GM19099 (cell line): ENCODE data around the gene PRM1.

Experiments
- POLR2A ChIP-seq: IDR thresholded peaks from 3 replicates; pipeline ENCODE4 v1.6.1; 2011; ENCODE audit warnings: low read depth; ENCODE audit not compliant: insufficient read length; ENCODE audit errors: extremely low read depth

Gene PRM1

DNA sequence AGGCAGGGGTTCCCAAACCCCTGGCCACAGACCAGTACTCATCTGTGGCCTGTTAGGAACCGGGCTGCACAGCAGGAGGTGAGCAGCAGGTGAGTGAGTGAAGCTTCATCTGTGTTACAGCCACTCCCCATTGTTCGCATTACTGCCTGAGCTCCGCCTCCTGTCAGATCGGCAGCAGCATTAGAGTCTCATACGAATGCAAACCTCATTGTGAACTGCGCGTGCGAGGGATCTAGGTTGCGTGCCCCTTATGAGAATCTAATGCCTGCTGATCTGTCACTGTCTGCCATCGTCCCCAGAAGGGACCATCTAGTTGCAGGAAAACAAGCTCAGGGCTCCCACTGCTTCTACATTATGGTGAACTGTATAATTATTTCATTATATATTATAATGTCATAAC, 39.0 kb upstream of the PRM1 start:
- TF ChIP-seq POLR2A: no peak

DNA sequence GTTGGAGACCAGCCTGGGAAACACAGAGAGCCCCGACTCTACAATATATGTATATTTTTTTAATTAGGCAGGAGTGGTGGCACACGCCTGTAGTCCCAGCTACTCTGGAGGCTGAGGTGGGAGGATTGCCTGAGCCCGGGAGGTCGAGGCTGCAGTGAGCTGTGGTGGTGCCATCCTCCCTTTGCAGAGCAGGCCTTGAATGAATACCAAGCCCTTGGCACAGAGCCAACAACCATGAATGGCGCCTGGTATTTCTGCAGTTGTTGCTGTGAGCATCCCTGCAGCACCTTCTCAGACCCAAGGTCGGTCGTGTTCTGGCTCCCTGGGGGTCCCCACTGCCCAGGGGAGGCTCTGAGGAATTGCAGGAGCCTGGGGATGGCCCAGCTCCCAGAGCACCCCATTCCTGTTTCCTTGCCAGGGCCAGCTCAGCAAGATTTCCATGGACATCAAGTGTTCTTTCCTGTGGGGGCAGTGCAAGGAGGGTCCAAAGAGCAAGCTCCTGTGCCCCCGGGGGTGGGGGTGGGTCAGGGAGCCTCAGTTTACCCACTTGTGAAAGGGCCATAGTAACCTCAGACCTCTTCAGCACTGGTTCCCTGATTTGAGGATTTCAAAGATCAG, 38.5 kb upstream of the PRM1 start:
- TF ChIP-seq POLR2A: no peak

DNA sequence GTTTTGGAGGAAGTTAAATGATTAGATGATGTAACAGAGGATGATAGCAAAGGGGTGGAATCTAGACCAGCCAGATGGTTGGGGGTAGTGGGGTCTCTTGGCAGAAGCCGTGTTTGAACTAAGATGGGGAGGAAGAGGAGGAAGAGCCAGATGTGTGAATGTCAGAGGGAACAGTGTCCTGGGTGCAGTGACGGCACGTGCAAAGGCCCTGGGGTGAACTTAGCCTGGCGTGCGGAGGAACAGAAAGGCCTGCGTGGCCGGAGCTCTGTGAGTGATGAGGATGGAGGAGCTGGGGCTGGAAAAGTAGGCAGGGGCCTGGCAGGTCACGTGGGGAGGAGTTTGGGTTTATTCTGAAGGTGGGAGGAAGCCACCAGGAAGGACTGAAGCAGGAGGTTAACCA, 37.7 kb upstream of the PRM1 start:
- no peak for TF ChIP-seq POLR2A

DNA sequence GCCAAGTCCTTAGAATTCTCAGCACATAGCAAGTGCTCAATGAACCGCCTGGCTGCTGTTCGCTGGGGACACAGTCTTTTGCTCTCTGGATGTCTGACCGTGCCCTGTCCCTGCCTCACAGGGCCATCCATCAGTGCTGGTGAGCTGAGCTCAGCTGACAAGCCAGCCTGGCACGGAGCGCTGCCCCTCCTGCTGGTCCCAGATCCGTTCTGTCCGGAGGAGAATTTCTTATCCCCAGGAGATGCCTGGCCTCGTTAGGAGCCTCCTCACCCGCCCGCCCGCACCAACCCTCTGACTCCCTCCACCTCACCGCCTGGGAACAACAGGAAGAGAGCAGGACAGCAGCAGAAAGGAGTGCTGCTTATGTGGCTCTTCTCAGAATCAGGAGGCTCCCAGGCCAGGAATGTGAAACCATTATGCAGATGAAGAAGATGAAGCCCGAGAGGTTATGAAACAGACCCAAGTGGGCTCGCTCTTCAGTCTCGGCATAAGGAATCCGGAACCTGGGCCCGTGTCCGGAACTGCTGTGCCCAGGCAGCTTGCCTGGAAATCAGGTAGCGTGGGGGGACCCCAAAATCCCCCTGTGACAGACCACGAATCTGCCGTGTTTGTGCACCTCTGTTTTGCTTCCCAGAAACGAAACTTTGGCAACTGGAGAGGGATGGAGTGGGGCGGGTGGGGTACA, 35.3 kb upstream of the PRM1 start:
- TF ChIP-seq POLR2A: no peak

DNA sequence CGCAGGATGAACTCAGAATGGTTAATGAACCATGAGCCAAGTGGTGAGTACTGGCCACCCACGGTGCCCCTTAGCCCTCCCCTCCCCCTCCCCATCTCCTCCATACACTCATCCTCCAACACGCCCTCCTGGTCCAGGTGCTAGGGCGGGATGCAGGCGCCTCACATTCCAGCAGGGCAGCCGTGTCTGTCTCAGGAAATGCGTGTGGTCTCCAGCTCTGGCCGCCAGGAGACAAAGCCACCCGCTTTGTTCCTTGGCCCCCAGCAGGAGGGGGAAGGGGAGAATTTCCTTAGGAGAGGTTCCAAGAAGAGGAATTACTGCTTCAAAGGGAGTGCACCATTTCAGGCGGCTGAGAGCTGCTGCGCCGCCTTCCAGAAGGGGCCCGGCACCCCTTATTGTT, 34.4 kb upstream of the PRM1 start:
- no peak for TF ChIP-seq POLR2A

DNA sequence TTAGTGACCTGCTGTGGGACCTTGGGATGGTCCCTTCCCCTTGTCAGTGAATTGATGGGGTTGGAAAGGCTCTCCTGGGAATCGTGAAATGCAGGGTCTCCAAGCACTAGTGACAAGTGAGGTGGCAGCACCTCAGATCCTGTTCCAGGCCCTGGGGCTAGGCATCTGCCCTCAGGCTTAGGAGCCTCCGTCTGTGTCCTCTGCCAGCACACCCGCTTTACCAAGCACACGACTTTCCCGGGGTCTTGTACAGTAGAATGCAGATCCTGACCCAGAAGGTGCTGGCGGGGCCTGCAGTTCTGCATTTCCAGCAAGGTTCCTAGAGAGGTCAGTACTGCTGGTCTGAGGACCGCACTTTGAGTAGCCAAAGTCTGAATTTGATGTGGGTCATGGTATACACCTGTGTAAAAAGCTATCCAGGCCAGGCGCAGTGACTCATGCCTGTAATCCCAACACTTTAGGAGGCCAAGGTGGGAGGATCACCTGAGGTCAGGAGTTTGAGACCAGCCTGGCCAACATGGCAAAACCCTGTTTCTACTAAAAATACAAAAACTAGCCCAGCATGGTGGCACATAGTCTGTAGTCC, 33.3 kb upstream of the PRM1 start:
- no peak for TF ChIP-seq POLR2A

DNA sequence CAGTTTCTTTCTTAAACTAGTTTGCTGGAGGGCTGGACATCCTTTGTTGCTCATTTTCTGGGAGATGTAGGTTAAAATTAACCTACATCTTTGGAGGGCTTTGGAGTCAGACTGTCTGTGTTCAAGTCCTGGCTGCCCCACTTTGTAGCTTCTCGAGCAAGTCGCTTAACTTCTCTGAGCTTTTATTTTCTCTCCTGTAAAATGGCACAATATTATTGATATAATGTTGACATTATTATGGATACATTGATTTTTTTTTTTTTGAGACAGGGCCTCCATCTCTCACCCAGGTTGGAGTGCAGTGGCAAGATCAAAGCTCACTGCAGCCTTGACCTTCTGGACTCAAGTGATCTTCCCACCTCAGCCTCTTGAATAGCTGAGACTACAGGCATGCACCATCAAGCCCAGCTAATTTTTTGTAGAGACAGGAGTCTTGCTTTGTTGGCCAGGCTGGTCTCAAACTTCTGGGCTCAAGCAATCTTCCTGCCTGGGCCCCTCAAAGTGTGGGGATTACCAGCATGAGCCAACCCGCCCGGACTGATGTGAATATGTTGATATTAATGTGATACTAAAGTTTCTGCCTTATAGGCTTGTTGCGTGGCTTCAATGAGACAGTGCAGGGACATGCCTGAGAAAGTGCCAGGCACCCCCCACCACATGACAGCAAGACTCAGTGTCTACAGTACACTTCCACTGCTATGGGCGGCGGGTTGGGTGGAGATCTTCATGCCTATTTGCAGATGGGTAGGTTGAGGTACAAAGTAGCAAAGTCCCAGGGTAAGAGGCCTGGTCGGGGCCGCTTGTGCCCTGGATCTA, 32.6 kb upstream of the PRM1 start:
- no peak for TF ChIP-seq POLR2A

DNA sequence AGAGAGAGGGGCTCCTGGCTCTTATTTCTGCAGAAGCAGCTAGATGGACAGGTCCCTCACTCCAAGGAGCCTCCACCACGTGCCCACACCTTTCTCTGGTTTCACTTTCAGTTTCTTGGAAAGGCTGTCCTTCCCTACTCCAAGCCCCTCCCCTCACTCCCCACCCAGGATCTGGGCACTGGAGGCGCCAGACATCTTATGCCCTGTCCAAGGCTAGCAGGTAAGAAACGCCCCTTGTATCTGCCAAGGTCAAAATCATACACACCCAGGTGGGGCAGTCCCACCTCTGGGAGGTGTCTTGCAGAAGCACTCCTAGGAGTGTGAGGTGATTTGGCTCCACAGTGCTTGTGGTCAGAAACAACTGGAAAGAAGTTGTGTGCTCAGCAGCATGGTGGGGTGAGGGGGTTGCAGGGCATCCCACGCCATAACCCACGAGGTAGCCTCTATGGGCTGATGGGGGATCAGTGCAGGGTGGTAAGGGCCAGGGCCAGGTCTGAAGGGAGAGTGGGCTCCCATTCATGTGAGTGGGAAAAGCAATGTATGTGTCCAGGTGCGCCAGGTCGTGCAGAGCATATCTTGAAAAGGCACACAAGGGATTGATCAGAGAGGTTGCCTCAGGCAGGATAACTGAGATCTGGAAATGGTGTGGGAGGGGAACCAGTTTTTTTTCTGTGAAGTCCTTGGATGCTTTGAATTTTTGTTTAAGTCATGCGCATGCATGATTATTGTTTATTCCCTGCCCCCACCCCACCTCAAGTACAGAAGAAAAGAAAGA, 31.8 kb upstream of the PRM1 start:
- TF ChIP-seq POLR2A: no peak

DNA sequence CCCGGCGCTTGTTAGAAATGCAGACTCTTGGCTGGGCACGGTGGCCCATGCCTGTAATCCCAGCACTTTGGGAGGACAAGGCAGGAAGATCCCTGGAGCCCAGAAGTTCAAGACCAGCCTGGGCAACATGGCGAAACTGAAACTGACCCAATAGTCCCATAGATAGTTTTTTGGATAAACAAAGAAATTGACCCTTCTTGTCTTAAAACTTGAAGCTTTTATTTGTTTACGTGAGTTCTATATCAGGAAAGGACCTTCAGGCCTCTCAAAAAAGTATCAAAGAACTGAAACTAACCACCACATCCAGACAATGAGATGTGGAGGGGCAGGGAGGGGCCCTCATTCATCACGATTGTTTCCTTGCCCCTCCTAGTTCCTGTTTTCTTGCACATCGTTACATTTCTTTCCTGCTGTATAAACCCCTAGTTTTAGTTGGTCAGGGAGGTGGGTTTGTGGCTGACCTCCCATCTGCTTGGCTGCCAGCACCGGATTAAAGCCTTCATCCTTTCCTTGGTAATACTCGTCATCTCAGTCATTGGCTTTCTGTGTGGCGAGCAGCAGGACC, 29.9 kb upstream of the PRM1 start:
- no peak for TF ChIP-seq POLR2A

DNA sequence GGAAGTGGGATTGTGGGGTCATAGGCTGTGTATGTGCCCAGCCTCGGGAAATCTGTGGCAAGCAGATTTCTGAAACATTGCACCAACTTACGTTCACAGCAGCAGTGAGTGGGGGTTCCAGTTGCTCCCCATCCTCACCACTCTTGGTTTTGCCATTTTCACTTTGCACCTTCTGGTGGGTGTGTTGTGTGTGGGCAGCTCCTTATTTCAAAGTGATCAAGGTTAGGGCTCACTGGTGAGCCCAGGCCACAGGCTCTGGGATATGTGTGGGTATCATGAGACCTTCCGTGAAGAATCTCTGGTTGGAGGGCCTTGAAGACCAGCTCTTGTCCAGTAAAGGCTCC, 29.5 kb upstream of the PRM1 start:
- no peak for TF ChIP-seq POLR2A

DNA sequence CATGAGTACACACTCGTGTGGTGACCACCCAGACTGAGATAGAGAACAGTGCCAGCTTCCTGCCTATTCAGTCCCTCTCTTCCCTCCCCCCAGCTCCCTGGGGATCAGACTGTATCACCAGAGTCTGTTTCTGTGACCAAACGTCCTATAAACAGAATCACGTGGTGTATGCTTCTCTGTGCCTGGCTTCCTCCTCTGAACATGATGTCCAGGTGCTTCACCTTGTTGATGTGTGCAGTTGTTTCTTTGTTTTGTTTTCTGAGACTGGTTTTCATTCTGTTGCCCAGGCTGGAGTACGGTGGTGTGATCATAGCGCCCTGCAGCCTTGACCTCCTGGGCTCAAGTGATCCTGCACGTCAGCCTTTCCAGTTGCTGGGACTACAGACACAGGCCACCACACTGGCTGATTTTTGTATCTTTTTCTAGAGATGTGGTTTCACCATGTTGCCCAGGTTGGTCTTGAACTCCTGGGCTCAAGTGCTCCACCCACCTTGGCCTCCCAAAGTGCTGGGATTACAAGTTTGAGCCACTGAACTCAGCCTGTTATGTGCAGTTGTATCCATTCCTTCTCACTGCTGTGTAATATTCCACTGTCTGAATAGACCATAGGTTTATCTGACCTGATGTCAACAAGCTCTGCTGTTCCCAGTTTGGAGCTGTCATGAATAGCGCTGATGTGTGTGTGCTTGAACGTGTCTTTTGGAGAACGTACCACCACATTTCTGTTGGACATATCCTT, 28.9 kb upstream of the PRM1 start:
- TF ChIP-seq POLR2A: peak; percentile 19

DNA sequence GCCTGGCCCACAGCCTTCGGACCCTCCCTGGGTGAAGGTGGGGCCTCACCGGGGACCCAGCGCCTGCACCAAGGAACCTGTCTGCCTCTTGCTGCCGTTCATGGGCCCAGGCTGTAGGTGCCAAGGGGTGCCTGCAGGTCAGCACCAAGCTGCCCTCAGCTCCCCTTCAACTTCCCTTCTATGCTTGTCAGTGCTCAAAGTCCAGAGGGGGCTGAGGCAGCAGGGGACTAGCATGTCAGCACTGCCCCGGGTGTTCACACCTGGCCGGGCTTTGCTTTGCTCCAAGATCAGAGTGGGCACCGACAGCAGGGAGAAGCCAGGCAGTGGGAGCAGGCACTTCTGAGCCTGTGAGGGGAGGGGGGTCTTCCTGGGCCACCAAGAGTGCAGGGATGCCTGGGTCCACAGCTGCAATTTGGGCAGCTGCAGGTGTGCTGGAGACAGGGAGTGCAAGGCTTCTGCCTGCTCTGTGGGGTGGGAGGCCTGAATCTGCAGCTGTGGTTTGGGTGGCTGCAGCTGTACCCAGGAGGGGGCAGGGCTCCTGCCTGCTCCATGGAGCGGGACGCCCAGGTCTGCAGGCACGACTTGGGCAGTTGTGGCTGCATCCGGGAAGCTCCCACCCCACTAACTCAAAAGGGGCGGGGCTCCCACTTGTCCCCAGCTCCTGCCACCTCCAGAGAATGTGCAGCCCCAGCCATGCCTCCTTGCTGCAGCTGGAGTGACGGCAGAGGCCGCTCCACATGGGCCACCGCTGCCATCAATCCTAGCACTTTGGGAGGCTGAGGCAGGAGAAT, 27.6 kb upstream of the PRM1 start:
- no peak for TF ChIP-seq POLR2A
